Measurements from ENCODE around the gene CCSAP.

Gene CCSAP

GRCh38 chr1:229342656-229343569 is at the start of gene CCSAP:
Gene CCSAP (minus strand): TSS chr1:229343047. CDS start chr1:229342465, 582 bp downstream.
- Histone ChIP-seq H3K4me1 (ENCODE audit: insufficient read depth, low read length, poor library complexity, severe bottlenecking) (peaks cover 31% of the 10 kb centered on the region), H3K9ac (ENCODE audit: low read depth, low read length, poor library complexity, severe bottlenecking) (peak within 1 kb of the TSS; percentile 81), H4K20me1 (ENCODE audit: insufficient read depth, low read length, poor library complexity, severe bottlenecking) (peaks cover 18% of the 10 kb centered on the region), H3K4me2 (ENCODE audit: low read depth, low read length, poor library complexity, severe bottlenecking) (peak within 1 kb of the TSS; percentile 85), H3K9me2 (replicated peaks; ENCODE audit: low read depth, low read length) (no peaks in the 10 kb centered on the region), H3K9me3 (ENCODE audit: insufficient read depth, low read depth, low read length) (no peaks in the 10 kb centered on the region), H3F3A (ENCODE audit: low read depth) (no peaks in the 10 kb centered on the region; the same call in 1 of the 2 replicates), H3K36me3 (ENCODE audit: insufficient read depth, low read length) (no peaks in the 10 kb centered on the region), H2AFZ (ENCODE audit: low read length) (peak within 1 kb of the TSS; percentile 78), H3K4me3 (ENCODE audit: low read length, poor library complexity, severe bottlenecking) (peak within 1 kb of the TSS; percentile 85), H3K27me3 (ENCODE audit: insufficient read depth, low read length, poor library complexity, severe bottlenecking) (no peaks in the 10 kb centered on the region), H3K79me2 (ENCODE audit: insufficient read depth, low read length) (peaks cover 40% of the 10 kb centered on the region)
- TF ChIP-seq EZH2phosphoT487 (IDR thresholded peaks at IDR 0.05; ENCODE audit: borderline replicate concordance) (no peak), CTCF (conservative IDR thresholded peaks at IDR 0.05; ENCODE audit: low read length) (no peak)

GRCh38 chr1:229390130-229390529 is 47.3 kb upstream of the CCSAP start:
- no peaks in the 10 kb centered on the region for H3K27me3 ChIP-seq (ENCODE audit: insufficient read depth, low read length, poor library complexity, severe bottlenecking)
- H3K79me2 ChIP-seq (ENCODE audit: insufficient read depth, low read length): no peaks in the 10 kb centered on the region
- TF ChIP-seq CTCF (conservative IDR thresholded peaks at IDR 0.05; ENCODE audit: low read length) (no peak), EZH2phosphoT487 (IDR thresholded peaks at IDR 0.05; ENCODE audit: borderline replicate concordance) (no peak)
- H3K4me1 ChIP-seq (ENCODE audit: insufficient read depth, low read length, poor library complexity, severe bottlenecking): no peaks in the 10 kb centered on the region
- no peaks in the 10 kb centered on the region for H3K9me3 ChIP-seq (ENCODE audit: insufficient read depth, low read depth, low read length)
- no peak overlapping the region for H3K4me2 ChIP-seq (ENCODE audit: low read depth, low read length, poor library complexity, severe bottlenecking)
- no peak overlapping the region for H3K4me3 ChIP-seq (ENCODE audit: low read length, poor library complexity, severe bottlenecking)
- no peaks in the 10 kb centered on the region for H3K9me2 ChIP-seq (replicated peaks; ENCODE audit: low read depth, low read length)
- no peaks in the 10 kb centered on the region for H3F3A ChIP-seq (ENCODE audit: low read depth)
- H3K36me3 ChIP-seq (ENCODE audit: insufficient read depth, low read length): no peaks in the 10 kb centered on the region
- H4K20me1 ChIP-seq (ENCODE audit: insufficient read depth, low read length, poor library complexity, severe bottlenecking): no peaks in the 10 kb centered on the region
- no peak overlapping the region for H2AFZ ChIP-seq (ENCODE audit: low read length)
- no peak overlapping the region for H3K9ac ChIP-seq (ENCODE audit: low read depth, low read length, poor library complexity, severe bottlenecking)

- H3K4me1 ChIP-seq (ENCODE audit: insufficient read depth, low read length, poor library complexity, severe bottlenecking): no peaks in the 10 kb centered on the region
- no peak for TF ChIP-seq CTCF (conservative IDR thresholded peaks at IDR 0.05; ENCODE audit: low read length)
- no peak overlapping the region for H3K4me3 ChIP-seq (ENCODE audit: low read length, poor library complexity, severe bottlenecking)
- H2AFZ ChIP-seq (ENCODE audit: low read length): no peak overlapping the region
- H3K9ac ChIP-seq (ENCODE audit: low read depth, low read length, poor library complexity, severe bottlenecking): no peak overlapping the region
- no peaks in the 10 kb centered on the region for H3K9me3 ChIP-seq (ENCODE audit: insufficient read depth, low read depth, low read length)
- no peaks in the 10 kb centered on the region for H3K9me2 ChIP-seq (replicated peaks; ENCODE audit: low read depth, low read length)
- no peaks in the 10 kb centered on the region for H3K36me3 ChIP-seq (ENCODE audit: insufficient read depth, low read length)
- H3F3A ChIP-seq (ENCODE audit: low read depth): no peaks in the 10 kb centered on the region
- no peak overlapping the region for H3K4me2 ChIP-seq (ENCODE audit: low read depth, low read length, poor library complexity, severe bottlenecking)
- H3K27me3 ChIP-seq (ENCODE audit: insufficient read depth, low read length, poor library complexity, severe bottlenecking): no peaks in the 10 kb centered on the region
- no peaks in the 10 kb centered on the region for H3K79me2 ChIP-seq (ENCODE audit: insufficient read depth, low read length)
- no peaks in the 10 kb centered on the region for H4K20me1 ChIP-seq (ENCODE audit: insufficient read depth, low read length, poor library complexity, severe bottlenecking)
Observed at GRCh38 chr1:229388897-229389580, 46.2 kb upstream of the CCSAP start.

Data from Loucy (cell line).